KMS-11 (cell line): ENCODE results near the gene PTGES3L.
A peak's percentile ranks its signal among the peaks of the same experiment; 100 is the strongest.

Source experiments
- H2AFZ ChIP-seq: fragments of 200-600 bp; sonication (generic); 2 replicates; pipeline ENCODE4 v1.6.1; 2016; ENCODE audit warnings: antibody characterized with exemption, mixed run types, low read depth
- H3K27ac ChIP-seq: fragments of 200-600 bp; sonication (generic); 2 replicates; pipeline ENCODE4 v1.6.1; 2016; ENCODE audit warnings: mild to moderate bottlenecking, mixed run types
- H3K27me3 ChIP-seq: fragments of 200-600 bp; sonication (generic); 2 replicates; pipeline ENCODE4 v1.6.1; 2017; ENCODE audit warnings: mild to moderate bottlenecking, low read depth, mixed run types, moderate library complexity; ENCODE audit not compliant: insufficient read depth
- H3K36me3 ChIP-seq: fragments of 200-600 bp; sonication (generic); 2 replicates; pipeline ENCODE4 v1.6.1; 2017; ENCODE audit warnings: mild to moderate bottlenecking, mixed run types; ENCODE audit not compliant: insufficient read depth
- H3K4me1 ChIP-seq: fragments of 200-600 bp; sonication (generic); 2 replicates; pipeline ENCODE4 v1.6.1; 2016; ENCODE audit warnings: mild to moderate bottlenecking, low read depth, mixed run types; ENCODE audit not compliant: poor library complexity, severe bottlenecking
- H3K4me2 ChIP-seq: fragments of 200-600 bp; sonication (generic); 2 replicates; pipeline ENCODE4 v1.7.0; 2016; ENCODE audit warnings: mild to moderate bottlenecking, mixed run types
- H3K4me3 ChIP-seq: fragments of 200-600 bp; sonication (generic); IDR thresholded peaks from 2 replicates; pipeline ENCODE4 v1.6.1; 2017; ENCODE audit warnings: low read depth, low read length, mixed read lengths; ENCODE audit not compliant: insufficient read depth
- H3K79me2 ChIP-seq: fragments of 200-600 bp; sonication (generic); 2 replicates; pipeline ENCODE4 v1.6.1; 2016; ENCODE audit warnings: low read depth, mixed run types; ENCODE audit not compliant: insufficient read depth
- H3K9ac ChIP-seq: fragments of 200-600 bp; sonication (generic); 2 replicates; pipeline ENCODE4 v1.6.1; 2016; ENCODE audit warnings: mild to moderate bottlenecking, mixed run types
- H4K20me1 ChIP-seq: fragments of 200-600 bp; sonication (generic); 2 replicates; pipeline ENCODE4 v1.6.1; 2016; ENCODE audit warnings: mild to moderate bottlenecking, mixed run types; ENCODE audit not compliant: insufficient read depth
- CTCF ChIP-seq: fragments of 200-600 bp; sonication (generic); conservative IDR thresholded peaks from 2 replicates; pipeline ENCODE4 v1.6.1; 2017; ENCODE audit warnings: low read depth, mild to moderate bottlenecking, antibody characterized with exemption, low read length, moderate library complexity, mixed read lengths

Gene PTGES3L

GRCh38 chr17:43025766-43026537, 46.1 kb upstream of the PTGES3L start:
- H3K4me1 ChIP-seq: peaks cover 7% of the 10 kb centered on the region
- no peaks in the 10 kb centered on the region for H4K20me1 ChIP-seq
- H3K27me3 ChIP-seq: no peaks in the 10 kb centered on the region
- no peak overlapping the region for H2AFZ ChIP-seq
- H3K36me3 ChIP-seq: no peaks in the 10 kb centered on the region
- no peak overlapping the region for H3K27ac ChIP-seq
- no peak for TF ChIP-seq CTCF
- H3K4me2 ChIP-seq: no peak overlapping the region
- no peak overlapping the region for H3K4me3 ChIP-seq
- H3K9ac ChIP-seq: no peak overlapping the region
- H3K79me2 ChIP-seq: no peaks in the 10 kb centered on the region

- Histone ChIP-seq H3K36me3 (no peaks in the 10 kb centered on the region), H3K4me2 (peak overlapping the region; percentile 33; the same call in 1 of the 2 replicates), H3K4me1 (peaks cover 7% of the 10 kb centered on the region), H3K4me3 (no peak overlapping the region), H3K79me2 (no peaks in the 10 kb centered on the region), H3K27ac (no peak overlapping the region), H3K9ac (no peak overlapping the region), H3K27me3 (no peaks in the 10 kb centered on the region), H4K20me1 (no peaks in the 10 kb centered on the region), H2AFZ (peak overlapping the region; percentile 59; the same call in 1 of the 2 replicates)
- TF ChIP-seq CTCF: no peak
These were observed 45.4 kb upstream of the PTGES3L start for GRCh38 chr17:43025290-43025657.

GRCh38 chr17:43024407-43025289, 44.8 kb upstream of the PTGES3L start, which contains the start of gene RND2:
Gene RND2 (plus strand): TSS chr17:43025231. CDS start chr17:43025348, 117 bp downstream.
- Histone ChIP-seq H3K79me2 (no peaks in the 10 kb centered on the region), H4K20me1 (no peaks in the 10 kb centered on the region), H3K27ac (peak within 1 kb of the TSS; percentile 87), H3K4me2 (peak within 1 kb of the TSS; percentile 96), H2AFZ (peak within 1 kb of the TSS; percentile 92), H3K4me3 (no peak within 1 kb of the TSS), H3K9ac (peak within 1 kb of the TSS; percentile 89), H3K27me3 (no peaks in the 10 kb centered on the region), H3K4me1 (peaks cover 7% of the 10 kb centered on the region), H3K36me3 (no peaks in the 10 kb centered on the region)
- TF ChIP-seq CTCF: peak; percentile 65

GRCh38 chr17:43021741-43022512, 42.0 kb upstream of the PTGES3L start, which contains the start of gene VAT1:
Gene VAT1 (minus strand): TSS chr17:43022385. CDS start chr17:43022322, 63 bp downstream.
- no peak for TF ChIP-seq CTCF
- Histone ChIP-seq H3K36me3 (no peaks in the 10 kb centered on the region), H3K9ac (peak within 1 kb of the TSS; percentile 32; the same call in 1 of the 2 replicates), H4K20me1 (no peaks in the 10 kb centered on the region), H3K27me3 (no peaks in the 10 kb centered on the region), H3K79me2 (no peaks in the 10 kb centered on the region), H3K27ac (no peak within 1 kb of the TSS), H3K4me1 (peaks cover 18% of the 10 kb centered on the region), H3K4me3 (no peak within 1 kb of the TSS), H2AFZ (peak within 1 kb of the TSS; percentile 93), H3K4me2 (peak within 1 kb of the TSS; percentile 67)
